ENCODE data around the gene TFAP2C. TPM values are rescaled to one million over a fixed set of nuclear protein-coding genes. Genes with fewer than 3 reads are reported as not detected.
A peak's percentile ranks its signal among the peaks of the same experiment; 100 is the strongest.

TFAP2C gene
- total RNA-seq, 4 donors from 2014 or later, result 0.82 to 9.0 (median 2.3) TPM

GRCh38 chr20:56630086-56630493 lies 984 bp downstream of the TFAP2C start:
- peak overlapping the region; percentile 36 to 79 (median 66) for H3K27ac ChIP-seq
- no peaks in the 10 kb centered on the region for H3K9me3 ChIP-seq
- H3K27me3 ChIP-seq, result peaks cover 95% of the 10 kb centered on the region
- DNase-seq, result peak; percentile 64
- H3K4me3 ChIP-seq, result peak overlapping the region; percentile 36 to 64 (median 52)
- peaks cover 11 to 45% (median 31%) of the 10 kb centered on the region in 4 donors for H3K4me1 ChIP-seq
- WGBS, 2 donors (ENCODE audit: low coverage in 1 of 2), result 0 to 4% methylated on average over 6 to 37 of the region's 38 CpGs
- TF ChIP-seq POLR2A (IDR thresholded peaks at IDR 0.05), result no peak
- peak; percentile 50 to 59 (median 53) for TF ChIP-seq CTCF (IDR thresholded peaks at IDR 0.05)
- H3K36me3 ChIP-seq, result no peaks in the 10 kb centered on the region
- in situ Hi-C loops (cut with MboI; ENCODE audit: low pct_ligation_motif_present in 1 of 4, low pct_unique_long_range_greater_than_20kb in 1 of 4, low sequenced_read_pairs in 3 of 4), result no loop called here
- intact Hi-C loops (cut with DNase I; ENCODE audit: low total_unique reads), result loop anchor here (10.0 kb wide), 1 partner anchor 215 kb away; no protein-coding TSS in a partner anchor

- in situ Hi-C loops (cut with MboI; ENCODE audit: low pct_ligation_motif_present in 1 of 4, low pct_unique_long_range_greater_than_20kb in 1 of 4, low sequenced_read_pairs in 3 of 4), result no loop called here
- no peak for DNase-seq
- TF ChIP-seq CTCF (IDR thresholded peaks at IDR 0.05), result peak in 1 of 5 experiments; percentile 11
- TF ChIP-seq POLR2AphosphoS5 (IDR thresholded peaks at IDR 0.05), result no peak
- TF ChIP-seq EP300 (IDR thresholded peaks at IDR 0.05; ENCODE audit: low read depth), result no peak
- TF ChIP-seq POLR2A (IDR thresholded peaks at IDR 0.05), result no peak
- Histone ChIP-seq H3K36me3 (no peaks in the 10 kb centered on the region), H3K4me3 (peak overlapping the region; percentile 1 to 64 (median 42)), H3K27me3 (peaks cover 90% of the 10 kb centered on the region), H3K4me1 (peaks cover 11 to 42% (median 31%) of the 10 kb centered on the region in 4 donors), H3K27ac (peak overlapping the region; percentile 36 to 79 (median 66)), H3K9me3 (no peaks in the 10 kb centered on the region)
- intact Hi-C loops (cut with DNase I; ENCODE audit: low total_unique reads), result loop anchor here (10.0 kb wide), 1 partner anchor 214 kb away; no protein-coding TSS in a partner anchor
- WGBS, 2 donors (ENCODE audit: low coverage in 1 of 2), result 42% methylated on average over 75 of the region's 82 CpGs; no CpG with 5 or more reads in 1 of the 2 donors
Observed at GRCh38 chr20:56630506-56631317, 1.6 kb downstream of the TFAP2C start.

- in situ Hi-C loops (cut with MboI; ENCODE audit: low pct_ligation_motif_present in 1 of 4, low pct_unique_long_range_greater_than_20kb in 1 of 4, low sequenced_read_pairs in 3 of 4) (no loop called here), intact Hi-C loops (cut with DNase I; ENCODE audit: low total_unique reads) (loop anchor here (10.0 kb wide), 1 partner anchor 213 kb away; no protein-coding TSS in a partner anchor)
- Histone ChIP-seq H3K4me3 (peak overlapping the region in 2 of 4 donors; percentile 49 to 64), H3K4me1 (peaks cover 11 to 38% (median 29%) of the 10 kb centered on the region in 4 donors), H3K27ac (peak overlapping the region; percentile 36 to 79 (median 66)), H3K9me3 (no peaks in the 10 kb centered on the region), H3K27me3 (peaks cover 90% of the 10 kb centered on the region), H3K36me3 (no peaks in the 10 kb centered on the region)
- no peak for TF ChIP-seq CTCF (IDR thresholded peaks at IDR 0.05)
- no peak for TF ChIP-seq POLR2A (IDR thresholded peaks at IDR 0.05)
- TF ChIP-seq POLR2AphosphoS5 (IDR thresholded peaks at IDR 0.05), result no peak
- 59 to 63% methylated on average over 3 to 47 of the region's 48 CpGs for WGBS, 2 donors (ENCODE audit: low coverage in 1 of 2)
- DNase-seq, result no peak
Observed at GRCh38 chr20:56631318-56631989, 2.3 kb downstream of the TFAP2C start.

GRCh38 chr20:56631990-56632327 lies 2.9 kb downstream of the TFAP2C start:
- Histone ChIP-seq H3K4me3 (peak overlapping the region in 1 of 4 donors; percentile 64), H3K4me1 (peaks cover 7 to 33% (median 26%) of the 10 kb centered on the region in 4 donors), H3K36me3 (no peaks in the 10 kb centered on the region), H3K27me3 (peaks cover 87% of the 10 kb centered on the region), H3K27ac (peak overlapping the region in 2 of 4 donors; percentile 70 to 79), H3K9me3 (no peaks in the 10 kb centered on the region)
- no peak for DNase-seq
- no peak for TF ChIP-seq EP300 (IDR thresholded peaks at IDR 0.05; ENCODE audit: low read depth)
- no peak for TF ChIP-seq POLR2A (IDR thresholded peaks at IDR 0.05)
- no peak for TF ChIP-seq CTCF (IDR thresholded peaks at IDR 0.05)
- no peak for TF ChIP-seq POLR2AphosphoS5 (IDR thresholded peaks at IDR 0.05)
- in situ Hi-C loops (cut with MboI; ENCODE audit: low pct_ligation_motif_present in 1 of 4, low pct_unique_long_range_greater_than_20kb in 1 of 4, low sequenced_read_pairs in 3 of 4), result no loop called here
- intact Hi-C loops (cut with DNase I; ENCODE audit: low total_unique reads), result loop anchor here (10.0 kb wide), 1 partner anchor 213 kb away; no protein-coding TSS in a partner anchor
- WGBS, 2 donors (ENCODE audit: low coverage in 1 of 2), result 53 to 63% methylated on average over 5 of the region's 5 CpGs

Measured in transverse colon (tissue), 4 donors.